GM19463 (cell line): Measurements from ENCODE around the gene CXorf51B.
"Not testable (repeated sequence)": the region's sequence is repeated elsewhere in the genome, so short reads cannot be mapped to it uniquely, and the experiment has no call there.

Experiments used
- ATAC-seq: cut with Tn5 transposase; IDR thresholded peaks from one replicate; pipeline ENCODE4 v1.9.1; 2021; ENCODE audit warnings: mild to moderate bottlenecking, moderate library complexity; ENCODE audit not compliant: unreplicated experiment

Gene CXorf51B

GRCh38 chrX:146809471-146809870, at the start of gene CXorf51B:
Gene CXorf51B (plus strand): TSS chrX:146809771. CDS start chrX:146809792, 21 bp downstream.
- not testable (repeated sequence) for ATAC-seq

- not testable (repeated sequence) for ATAC-seq
These were observed 5.1 kb downstream of the CXorf51B start, which contains the start of gene CXorf51A for GRCh38 chrX:146814644-146815043. Gene CXorf51A (minus strand): TSS chrX:146814744. CDS start chrX:146814723, 21 bp downstream.

GRCh38 chrX:146831994-146832393, 22.4 kb downstream of the CXorf51B start:
- ATAC-seq: no peak

GRCh38 chrX:146854281-146854680, 44.7 kb downstream of the CXorf51B start:
- no peak for ATAC-seq
